Neuronal stem cell (in vitro differentiated cells): ENCODE results near the gene ATP6V1A.
"Not testable (repeated sequence)": the region's sequence is repeated elsewhere in the genome, so short reads cannot be mapped to it uniquely, and the experiment has no call there.

ENCODE experiments used
- DNase-seq: peaks from one replicate; pipeline ENCODE4 v3.0.0-alpha.2; 2013; ENCODE audit warnings: low spot score
- H2AFZ ChIP-seq: one replicate; pipeline ENCODE4 v1.6.1; 2013; ENCODE audit warnings: mild to moderate bottlenecking, low read length, inconsistent platforms
- H2AK5ac ChIP-seq: 2 replicates; pipeline ENCODE4 v1.6.1; 2013; ENCODE audit warnings: low read depth, mild to moderate bottlenecking, inconsistent platforms, low read length, moderate library complexity, mixed read lengths
- H2BK120ac ChIP-seq: 2 replicates; pipeline ENCODE4 v1.6.1; 2013; ENCODE audit warnings: low read depth, mild to moderate bottlenecking, inconsistent platforms, low read length, moderate library complexity, mixed read lengths
- H2BK12ac ChIP-seq: one replicate; pipeline ENCODE4 v1.6.1; 2013; ENCODE audit warnings: low read length, inconsistent platforms
- H2BK15ac ChIP-seq: 2 replicates; pipeline ENCODE4 v1.6.1; 2013; ENCODE audit warnings: mild to moderate bottlenecking, low read length, inconsistent platforms, mixed read lengths
- H2BK5ac ChIP-seq: one replicate; pipeline ENCODE4 v1.6.1; 2013; ENCODE audit warnings: inconsistent platforms, mild to moderate bottlenecking, low read length, moderate library complexity
- H3K14ac ChIP-seq: one replicate; pipeline ENCODE4 v1.6.1; 2013; ENCODE audit warnings: low read length, inconsistent platforms
- H3K18ac ChIP-seq: 2 replicates; pipeline ENCODE4 v1.6.1; 2013; ENCODE audit warnings: low read length, inconsistent platforms
- H3K23ac ChIP-seq: 2 replicates; pipeline ENCODE4 v1.6.1; 2013; ENCODE audit warnings: low read depth, mild to moderate bottlenecking, mixed read lengths, low read length, inconsistent platforms; ENCODE audit not compliant: poor library complexity
- H3K27ac ChIP-seq: replicated peaks from 3 replicates; pipeline ENCODE4 v1.5.1; 2013; ENCODE audit warnings: low read length, inconsistent platforms
- H3K27me3 ChIP-seq, 3 experiments: 2 replicates each; pipeline ENCODE4 v1.6.1; 2013; ENCODE audit warnings: low read length in 3 of 3, mild to moderate bottlenecking in 2 of 3, inconsistent platforms in 1 of 3, low read depth in 1 of 3, mixed read lengths in 1 of 3, moderate library complexity in 1 of 3; ENCODE audit not compliant: control insufficient read depth in 3 of 3, insufficient read depth in 3 of 3
- H3K36me3 ChIP-seq, 2 donors: replicated peaks in 1 of 2; 2 replicates each; pipeline ENCODE4 v1.6.1; 2013; ENCODE audit warnings: low read length in 2 of 2; ENCODE audit not compliant: control insufficient read depth in 2 of 2, insufficient read depth in 2 of 2
- H3K4ac ChIP-seq: 2 replicates; pipeline ENCODE4 v1.6.1; 2013; ENCODE audit warnings: inconsistent platforms, mild to moderate bottlenecking, low read length, moderate library complexity
- H3K4me1 ChIP-seq, 2 donors: 1 replicate in 1 of 2; 2 replicates in 1 of 2; pipeline ENCODE4 v1.6.1; 2013; ENCODE audit warnings: low read length in 2 of 2, low read depth in 1 of 2; ENCODE audit not compliant: control insufficient read depth in 2 of 2, insufficient read depth in 1 of 2
- H3K4me2 ChIP-seq: one replicate; pipeline ENCODE4 v1.6.1; 2013; ENCODE audit warnings: mild to moderate bottlenecking, low read length, inconsistent platforms; ENCODE audit not compliant: insufficient read depth, poor library complexity, severe bottlenecking
- H3K4me3 ChIP-seq, 2 donors: 2 replicates each; pipeline ENCODE4 v1.5.1; 2013; ENCODE audit warnings: low read length in 2 of 2, mild to moderate bottlenecking in 2 of 2, inconsistent platforms in 1 of 2, moderate library complexity in 1 of 2
- H3K79me1 ChIP-seq: one replicate; pipeline ENCODE4 v1.6.1; 2013; ENCODE audit warnings: low read depth, mild to moderate bottlenecking, inconsistent platforms, low read length, moderate library complexity
- H3K9ac ChIP-seq: one replicate; pipeline ENCODE4 v1.6.1; 2013; ENCODE audit warnings: mild to moderate bottlenecking, low read depth, low read length, inconsistent platforms; ENCODE audit not compliant: poor library complexity
- H3K9me3 ChIP-seq, 2 donors: replicated peaks in 1 of 2; 2 replicates each; pipeline versions ENCODE3 to v1.6.1; 2013; ENCODE audit warnings: low read length in 2 of 2, mild to moderate bottlenecking in 2 of 2, inconsistent platforms in 1 of 2, low read depth in 1 of 2, mixed read lengths in 1 of 2, moderate library complexity in 1 of 2; ENCODE audit not compliant: control insufficient read depth in 2 of 2, insufficient read depth in 1 of 2
- H4K8ac ChIP-seq: one replicate; pipeline ENCODE4 v1.6.1; 2013; ENCODE audit warnings: low read depth, mild to moderate bottlenecking, inconsistent platforms, low read length, moderate library complexity
- H4K91ac ChIP-seq: one replicate; pipeline ENCODE4 v1.6.1; 2013; ENCODE audit warnings: low read length, low read depth, mild to moderate bottlenecking, inconsistent platforms; ENCODE audit not compliant: poor library complexity
- WGBS, 2 donors: extraction: QIAGEN DNeasy Blood & Tissue Kit; methylation state at CpG; one replicate each; pipeline ENCODE4 v1.1.7; 2013; ENCODE audit warnings: missing lambda C conversion rate in 2 of 2, mixed read lengths in 1 of 2; ENCODE audit not compliant: insufficient read length in 2 of 2, insufficient replicate concordance in 1 of 2; ENCODE audit errors: extremely low coverage in 2 of 2; 5-methylcytosine and 5-hydroxymethylcytosine counted together

The ATP6V1A gene

DNA sequence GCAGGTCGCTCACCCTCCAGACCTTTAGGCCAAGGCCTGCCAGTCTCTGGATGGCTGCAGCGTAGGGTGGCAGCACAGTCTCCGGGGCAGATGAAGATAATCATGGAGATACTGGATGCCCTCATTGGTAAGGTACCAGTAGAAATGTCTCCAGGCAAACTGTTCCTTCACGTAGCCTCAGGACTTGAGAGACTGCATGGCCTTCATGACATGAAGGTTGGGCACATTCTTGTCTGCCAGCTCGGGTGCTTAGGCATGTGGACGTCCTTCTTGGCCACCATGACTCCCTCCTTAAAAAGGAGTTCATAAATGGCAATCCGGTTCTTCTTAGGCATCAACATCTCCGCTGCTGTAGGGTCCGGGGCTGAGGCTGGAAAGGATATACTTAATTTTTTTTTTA lies 103.6 kb downstream of the ATP6V1A start:
- no CpG with 5 or more reads among the region's 9 CpGs for WGBS, 2 donors
- H2BK15ac ChIP-seq, result not testable (repeated sequence)

DNA sequence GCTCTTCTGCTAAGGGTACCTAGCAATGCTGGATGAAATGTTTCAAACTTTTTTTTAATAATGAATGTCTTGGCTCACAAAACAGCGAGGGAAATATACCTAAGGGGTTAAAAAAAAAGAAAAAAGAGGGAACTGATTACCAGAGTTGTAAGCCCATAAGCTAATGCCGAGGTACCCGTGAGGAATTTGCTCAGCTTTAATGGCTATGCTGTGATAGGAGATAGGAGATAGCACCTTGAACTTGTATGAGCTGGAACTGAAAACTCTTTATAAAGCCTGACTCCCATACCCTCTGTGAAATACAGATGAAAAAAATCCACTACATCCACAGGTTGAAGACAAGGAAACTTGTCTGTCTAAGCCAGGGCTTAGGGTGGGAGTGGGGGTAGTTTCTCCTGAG lies 105.7 kb downstream of the ATP6V1A start:
- Histone ChIP-seq H2BK120ac (no peak overlapping the region), H3K9me3 (no peaks in the 10 kb centered on the region), H4K8ac (no peak overlapping the region), H3K4ac (no peak overlapping the region), H2BK15ac (no peak overlapping the region), H3K4me1 (no peaks in the 10 kb centered on the region), H3K36me3 (no peaks in the 10 kb centered on the region), H3K79me1 (no peaks in the 10 kb centered on the region), H3K14ac (no peak overlapping the region), H3K27ac (no peak overlapping the region), H2AFZ (no peak overlapping the region), H4K91ac (no peak overlapping the region), H3K27me3 (no peaks in the 10 kb centered on the region), H2AK5ac (no peak overlapping the region), H2BK12ac (no peak overlapping the region), H3K9ac (no peak overlapping the region), H3K4me2 (no peak overlapping the region), H3K18ac (no peak overlapping the region), H3K4me3 (no peak overlapping the region), H3K23ac (no peak overlapping the region), H2BK5ac (no peak overlapping the region)
- no peak for DNase-seq
- no CpG with 5 or more reads among the region's 3 CpGs for WGBS, 2 donors

More for the DNA sequence above, 103.6 kb downstream of the ATP6V1A start:
- H3K27ac ChIP-seq, H3K4ac ChIP-seq, H3K4me1 ChIP-seq, H3K4me2 ChIP-seq, H2BK120ac ChIP-seq, DNase-seq, H2AFZ ChIP-seq, H3K27me3 ChIP-seq, H3K14ac ChIP-seq, H3K9me3 ChIP-seq, H2BK12ac ChIP-seq, H3K23ac ChIP-seq, H3K79me1 ChIP-seq, H3K18ac ChIP-seq, H3K36me3 ChIP-seq, H3K9ac ChIP-seq, H2BK5ac ChIP-seq, H3K4me3 ChIP-seq, H4K91ac ChIP-seq, H4K8ac ChIP-seq: not testable (repeated sequence)
- H2AK5ac ChIP-seq, result peak overlapping the region; percentile 70
